Measurements from ENCODE around the gene RBM38. TPM values are rescaled to one million over a fixed set of nuclear protein-coding genes. Genes with fewer than 3 reads are reported as not detected.

RBM38 gene
- total RNA-seq, 1 donor from 2014 or later, result 24.1 TPM

GRCh38 chr20:57432862-57433491 is 41.8 kb downstream of the RBM38 start:
- no peak for TF ChIP-seq CTCF (IDR thresholded peaks at IDR 0.05; ENCODE audit: unreplicated experiment)
- Mint-ChIP-seq H3K9me3 (ENCODE audit: low read depth) (no peaks in the 10 kb centered on the region), H3K4me3 (ENCODE audit: low read depth) (no peak overlapping the region), H3K27me3 (peaks cover 6% of the 10 kb centered on the region), H3K36me3 (ENCODE audit: insufficient read depth) (no peaks in the 10 kb centered on the region), H3K4me1 (ENCODE audit: low read depth) (no peaks in the 10 kb centered on the region), H3K27ac (no peak overlapping the region)
- DNase-seq (ENCODE audit: low spot score, unreplicated experiment), result no peak

GRCh38 chr20:57433657-57434389 is 42.6 kb downstream of the RBM38 start:
- H3K9me3 Mint-ChIP-seq (ENCODE audit: low read depth), result no peaks in the 10 kb centered on the region
- no peak overlapping the region for H3K27ac Mint-ChIP-seq
- no peaks in the 10 kb centered on the region for H3K36me3 Mint-ChIP-seq (ENCODE audit: insufficient read depth)
- DNase-seq (ENCODE audit: low spot score, unreplicated experiment), result no peak
- no peak overlapping the region for H3K4me3 Mint-ChIP-seq (ENCODE audit: low read depth)
- no peak for TF ChIP-seq CTCF (IDR thresholded peaks at IDR 0.05; ENCODE audit: unreplicated experiment)
- H3K4me1 Mint-ChIP-seq (ENCODE audit: low read depth), result no peaks in the 10 kb centered on the region
- H3K27me3 Mint-ChIP-seq, result peaks cover 9% of the 10 kb centered on the region

GRCh38 chr20:57434390-57434700 is 43.1 kb downstream of the RBM38 start:
- Mint-ChIP-seq H3K9me3 (ENCODE audit: low read depth) (no peaks in the 10 kb centered on the region), H3K4me3 (ENCODE audit: low read depth) (no peak overlapping the region), H3K36me3 (ENCODE audit: insufficient read depth) (no peaks in the 10 kb centered on the region), H3K27me3 (peaks cover 9% of the 10 kb centered on the region), H3K4me1 (ENCODE audit: low read depth) (no peaks in the 10 kb centered on the region), H3K27ac (no peak overlapping the region)
- no peak for TF ChIP-seq CTCF (IDR thresholded peaks at IDR 0.05; ENCODE audit: unreplicated experiment)
- DNase-seq (ENCODE audit: low spot score, unreplicated experiment), result no peak

GRCh38 chr20:57435105-57435497 is 43.9 kb downstream of the RBM38 start:
- Mint-ChIP-seq H3K36me3 (ENCODE audit: insufficient read depth) (no peaks in the 10 kb centered on the region), H3K27me3 (peaks cover 6% of the 10 kb centered on the region), H3K4me1 (ENCODE audit: low read depth) (no peaks in the 10 kb centered on the region), H3K9me3 (ENCODE audit: low read depth) (no peaks in the 10 kb centered on the region), H3K4me3 (ENCODE audit: low read depth) (no peak overlapping the region), H3K27ac (no peak overlapping the region)
- no peak for TF ChIP-seq CTCF (IDR thresholded peaks at IDR 0.05; ENCODE audit: unreplicated experiment)
- no peak for DNase-seq (ENCODE audit: low spot score, unreplicated experiment)

GRCh38 chr20:57435498-57436222 is 44.5 kb downstream of the RBM38 start:
- Mint-ChIP-seq H3K36me3 (ENCODE audit: insufficient read depth) (no peaks in the 10 kb centered on the region), H3K4me1 (ENCODE audit: low read depth) (no peaks in the 10 kb centered on the region), H3K27ac (no peak overlapping the region), H3K27me3 (peaks cover 6% of the 10 kb centered on the region), H3K9me3 (ENCODE audit: low read depth) (no peaks in the 10 kb centered on the region), H3K4me3 (ENCODE audit: low read depth) (no peak overlapping the region)
- no peak for DNase-seq (ENCODE audit: low spot score, unreplicated experiment)
- no peak for TF ChIP-seq CTCF (IDR thresholded peaks at IDR 0.05; ENCODE audit: unreplicated experiment)
